Right lobe of liver (tissue), 4 donors: ENCODE data around the gene MRPL33.

Experiments
- CTCF ChIP-seq, 4 donors: fragments of 200-600 bp in 3 of 4; fragments of 450-650 bp in 1 of 4; IDR thresholded peaks; one replicate each; pipeline versions ENCODE4 v1.5.1 to v1.8.0; 2016 to 2022; ENCODE audit warnings: antibody characterized with exemption in 4 of 4, mild to moderate bottlenecking in 2 of 4
- POLR2A ChIP-seq: fragments of 450-650 bp; IDR thresholded peaks from one replicate; pipeline ENCODE4 v1.6.1; 2017; ENCODE audit warnings: antibody characterized with exemption, mild to moderate bottlenecking
- donor health status: DM: no; HTN: no; CAD: no.
- donor health status: DM: no; HTN: no; CAD: no.
- donor health status: DM: no; HTN: yes; CAD: no.

DNA sequence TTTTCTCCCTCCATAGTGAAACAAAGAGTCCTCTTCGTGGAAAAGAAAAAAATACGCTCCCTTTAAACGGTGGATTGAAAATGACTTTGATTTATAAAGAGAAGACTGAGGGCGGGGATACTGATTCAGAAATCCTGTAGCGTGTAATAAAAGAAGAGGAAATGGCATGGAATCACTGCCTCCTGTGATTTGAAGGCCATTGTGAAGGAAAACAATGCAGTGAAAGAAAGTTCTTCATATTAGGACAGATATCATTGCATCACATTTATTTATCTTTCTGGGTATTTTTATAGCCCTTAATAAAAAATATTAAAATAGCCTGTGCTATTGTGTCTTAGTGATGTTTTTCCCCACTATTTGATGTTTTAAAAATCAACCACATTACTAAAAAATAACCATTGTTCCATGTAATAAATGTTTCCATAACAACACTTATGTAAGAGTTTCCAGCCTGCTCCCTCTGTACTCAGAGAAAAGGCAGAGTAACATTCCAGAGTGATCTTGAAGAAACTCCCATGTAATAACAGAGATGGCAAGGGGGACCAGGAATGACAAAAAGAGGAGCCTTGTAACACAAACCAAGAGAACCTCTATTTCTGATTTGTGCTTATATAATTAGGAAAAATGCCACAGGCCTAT is 8.0 kb downstream of the MRPL33 start:
- TF ChIP-seq CTCF (IDR thresholded peaks at IDR 0.05) (no peak), POLR2A (no peak)
